HFFc6 (cell line): ENCODE measurements around the gene EPS15. TPM values are rescaled to one million over a fixed set of nuclear protein-coding genes. Genes with fewer than 3 reads are reported as not detected.

Experiments
- DNase-seq: peaks from one replicate; pipeline ENCODE4 v3.0.0-alpha.2; 2018
- H3K27ac Mint-ChIP-seq: 2 replicates; pipeline ENCODE4 v1.8.0; 2020; ENCODE audit warnings: mild to moderate bottlenecking, mixed read lengths
- H3K27me3 Mint-ChIP-seq: 2 replicates; pipeline ENCODE4 v1.8.0; 2021; ENCODE audit warnings: mild to moderate bottlenecking, moderate library complexity, mixed read lengths; ENCODE audit not compliant: insufficient read depth
- H3K36me3 Mint-ChIP-seq: 2 replicates; pipeline ENCODE4 v1.8.0; 2021; ENCODE audit warnings: low read depth, mixed read lengths
- H3K4me1 Mint-ChIP-seq: 2 replicates; pipeline ENCODE4 v1.8.0; 2020; ENCODE audit warnings: low read depth, mixed read lengths
- H3K4me3 Mint-ChIP-seq: 2 replicates; pipeline ENCODE4 v1.8.0; 2020; ENCODE audit warnings: mild to moderate bottlenecking, moderate library complexity, mixed read lengths
- H3K9me3 Mint-ChIP-seq: 2 replicates; pipeline ENCODE4 v1.8.0; 2020; ENCODE audit warnings: mild to moderate bottlenecking, mixed read lengths
- CTCF ChIP-seq: fragments of 200-600 bp; sonication (generic); IDR thresholded peaks from 2 replicates; pipeline ENCODE4 v1.5.0; 2021; ENCODE audit warnings: antibody characterized with exemption, mild to moderate bottlenecking
- total RNA-seq, 6 experiments: library from RNA; stranded (reverse); fragmentation: NEBNext Ultra II Directional; extraction: Animal tissue kit (Norgen Biotek cat#: 25700); gene quantifications; 2 replicates in 1 of 6; 3 replicates in 5 of 6; pipeline ENCODE4 v1.2.3, GENCODE V29; 2021

The EPS15 gene
- total RNA-seq, 6 experiments from 2014 or later: 45.2 to 55.7 (median 49.6) TPM

GRCh38 chr1:51517361-51518032, 1.6 kb downstream of the EPS15 start:
- no peaks in the 10 kb centered on the region for H3K36me3 Mint-ChIP-seq
- TF ChIP-seq CTCF: no peak
- DNase-seq: no peak

GRCh38 chr1:51516649-51517158, 2.4 kb downstream of the EPS15 start:
- no peaks in the 10 kb centered on the region for H3K27me3 Mint-ChIP-seq
- no peaks in the 10 kb centered on the region for H3K36me3 Mint-ChIP-seq
- peak overlapping the region; percentile 85 for H3K27ac Mint-ChIP-seq

More at GRCh38 chr1:51517361-51518032, 1.6 kb downstream of the EPS15 start:
- Mint-ChIP-seq H3K4me3 (peak overlapping the region; percentile 93), H3K4me1 (peaks cover 70% of the 10 kb centered on the region), H3K27me3 (no peaks in the 10 kb centered on the region), H3K27ac (peak overlapping the region; percentile 85), H3K9me3 (no peaks in the 10 kb centered on the region)

GRCh38 chr1:51515982-51516648, 3.0 kb downstream of the EPS15 start:
- Mint-ChIP-seq H3K36me3 (no peaks in the 10 kb centered on the region), H3K9me3 (no peaks in the 10 kb centered on the region), H3K4me3 (peak overlapping the region; percentile 93), H3K27me3 (no peaks in the 10 kb centered on the region), H3K27ac (peak overlapping the region; percentile 85), H3K4me1 (peaks cover 77% of the 10 kb centered on the region)
- DNase-seq: no peak
- no peak for TF ChIP-seq CTCF

More at GRCh38 chr1:51516649-51517158, 2.4 kb downstream of the EPS15 start:
- no peak for TF ChIP-seq CTCF
- H3K4me1 Mint-ChIP-seq: peaks cover 78% of the 10 kb centered on the region
- peak overlapping the region; percentile 93 for H3K4me3 Mint-ChIP-seq
- no peaks in the 10 kb centered on the region for H3K9me3 Mint-ChIP-seq
- no peak for DNase-seq

GRCh38 chr1:51515312-51515960, 3.6 kb downstream of the EPS15 start:
- Mint-ChIP-seq H3K36me3 (no peaks in the 10 kb centered on the region), H3K9me3 (no peaks in the 10 kb centered on the region), H3K4me1 (peaks cover 70% of the 10 kb centered on the region), H3K4me3 (peak overlapping the region; percentile 83), H3K27ac (peak overlapping the region; percentile 55), H3K27me3 (no peaks in the 10 kb centered on the region)
- no peak for TF ChIP-seq CTCF
- DNase-seq: no peak

- TF ChIP-seq CTCF: no peak
- peaks cover 63% of the 10 kb centered on the region for H3K4me1 Mint-ChIP-seq
- no peaks in the 10 kb centered on the region for H3K9me3 Mint-ChIP-seq
- DNase-seq: no peak
- H3K27me3 Mint-ChIP-seq: no peaks in the 10 kb centered on the region
- peak overlapping the region; percentile 55; the same call in 1 of the 2 replicates for H3K27ac Mint-ChIP-seq
- no peaks in the 10 kb centered on the region for H3K36me3 Mint-ChIP-seq
- peak overlapping the region; percentile 83 for H3K4me3 Mint-ChIP-seq
Measured at GRCh38 chr1:51514733-51515132, 4.3 kb downstream of the EPS15 start.
